Progenitor cell of endocrine pancreas (in vitro differentiated cells): Measurements from ENCODE around the gene ZNF580. TPM values are rescaled to one million over a fixed set of nuclear protein-coding genes. Genes with fewer than 3 reads are reported as not detected.

Source experiments
- DNase-seq: peaks from one replicate; pipeline ENCODE4 v3.0.0; 2021; ENCODE audit warnings: low spot score; ENCODE audit not compliant: unreplicated experiment
- H3K27ac Mint-ChIP-seq: 2 replicates; pipeline ENCODE4 v1.8.0; 2021; ENCODE audit warnings: mild to moderate bottlenecking, moderate library complexity, mixed read lengths
- H3K27me3 Mint-ChIP-seq: 2 replicates; pipeline ENCODE4 v1.8.0; 2021; ENCODE audit warnings: mixed read lengths
- H3K36me3 Mint-ChIP-seq: 2 replicates; pipeline ENCODE4 v1.8.0; 2022; ENCODE audit warnings: mixed read lengths; ENCODE audit not compliant: insufficient read depth
- H3K4me1 Mint-ChIP-seq: 2 replicates; pipeline ENCODE4 v1.8.0; 2021; ENCODE audit warnings: low read depth, mixed read lengths
- H3K4me3 Mint-ChIP-seq: 2 replicates; pipeline ENCODE4 v1.8.0; 2021; ENCODE audit warnings: low read depth, mild to moderate bottlenecking, moderate library complexity, mixed read lengths
- H3K9me3 Mint-ChIP-seq: 2 replicates; pipeline ENCODE4 v1.8.0; 2021; ENCODE audit warnings: low read depth, mixed read lengths
- total RNA-seq: library from RNA; stranded (reverse); gene quantifications from 2 replicates; pipeline ENCODE4 v1.2.1, GENCODE V29; 2021
- TF ChIP-seq, protein P1 (sequence below): fragments of 200-600 bp; sonication (generic); IDR thresholded peaks from one replicate; pipeline ENCODE4 v1.5.0; 2021; ENCODE audit warnings: antibody characterized with exemption, mild to moderate bottlenecking; ENCODE audit not compliant: unreplicated experiment

The ZNF580 gene
- total RNA-seq, 1 donor from 2014 or later: 45.9 TPM

DNA sequence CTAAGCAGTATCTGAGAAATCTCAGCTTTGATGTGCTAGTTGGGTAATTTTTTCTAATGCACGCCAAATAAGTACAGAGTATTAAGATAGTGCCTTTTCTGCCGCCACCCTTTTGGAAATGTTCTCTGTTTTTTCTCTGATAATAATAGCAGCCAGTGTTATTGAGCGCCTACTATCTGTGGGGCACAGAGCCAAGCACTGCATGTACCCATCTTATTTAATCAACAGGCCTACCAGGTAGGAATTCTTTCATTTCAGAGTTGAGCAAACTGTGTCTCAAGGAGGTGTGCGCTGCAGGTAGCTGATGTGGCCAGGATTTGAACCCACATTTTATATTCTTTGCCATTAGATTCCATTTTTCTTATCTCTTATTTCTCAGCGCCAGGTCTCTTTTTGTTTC is 35.6 kb downstream of the ZNF580 start:
- H3K36me3 Mint-ChIP-seq: peaks cover 14% of the 10 kb centered on the region
- no peak for DNase-seq
- peak overlapping the region; percentile 95 for H3K4me3 Mint-ChIP-seq
- no peaks in the 10 kb centered on the region for H3K27me3 Mint-ChIP-seq
- peak overlapping the region; percentile 75 for H3K27ac Mint-ChIP-seq
- H3K9me3 Mint-ChIP-seq: no peaks in the 10 kb centered on the region
- peaks cover 26% of the 10 kb centered on the region for H3K4me1 Mint-ChIP-seq
- TF ChIP-seq, protein P1, sequence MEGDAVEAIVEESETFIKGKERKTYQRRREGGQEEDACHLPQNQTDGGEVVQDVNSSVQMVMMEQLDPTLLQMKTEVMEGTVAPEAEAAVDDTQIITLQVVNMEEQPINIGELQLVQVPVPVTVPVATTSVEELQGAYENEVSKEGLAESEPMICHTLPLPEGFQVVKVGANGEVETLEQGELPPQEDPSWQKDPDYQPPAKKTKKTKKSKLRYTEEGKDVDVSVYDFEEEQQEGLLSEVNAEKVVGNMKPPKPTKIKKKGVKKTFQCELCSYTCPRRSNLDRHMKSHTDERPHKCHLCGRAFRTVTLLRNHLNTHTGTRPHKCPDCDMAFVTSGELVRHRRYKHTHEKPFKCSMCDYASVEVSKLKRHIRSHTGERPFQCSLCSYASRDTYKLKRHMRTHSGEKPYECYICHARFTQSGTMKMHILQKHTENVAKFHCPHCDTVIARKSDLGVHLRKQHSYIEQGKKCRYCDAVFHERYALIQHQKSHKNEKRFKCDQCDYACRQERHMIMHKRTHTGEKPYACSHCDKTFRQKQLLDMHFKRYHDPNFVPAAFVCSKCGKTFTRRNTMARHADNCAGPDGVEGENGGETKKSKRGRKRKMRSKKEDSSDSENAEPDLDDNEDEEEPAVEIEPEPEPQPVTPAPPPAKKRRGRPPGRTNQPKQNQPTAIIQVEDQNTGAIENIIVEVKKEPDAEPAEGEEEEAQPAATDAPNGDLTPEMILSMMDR: no peak

GRCh38 chr19:55676889-55677505 is 36.2 kb downstream of the ZNF580 start:
- DNase-seq: no peak
- Mint-ChIP-seq H3K27ac (peak overlapping the region; percentile 75), H3K27me3 (no peaks in the 10 kb centered on the region), H3K36me3 (peaks cover 11% of the 10 kb centered on the region), H3K4me3 (peak overlapping the region; percentile 95), H3K4me1 (peaks cover 25% of the 10 kb centered on the region), H3K9me3 (no peaks in the 10 kb centered on the region)
- TF ChIP-seq, protein P1: no peak

- Mint-ChIP-seq H3K27me3 (no peaks in the 10 kb centered on the region), H3K27ac (no peak overlapping the region), H3K4me1 (peaks cover 25% of the 10 kb centered on the region), H3K36me3 (peaks cover 8% of the 10 kb centered on the region), H3K4me3 (peak overlapping the region; percentile 7), H3K9me3 (no peaks in the 10 kb centered on the region)
- DNase-seq: no peak
- TF ChIP-seq, protein P1: no peak
Measured at GRCh38 chr19:55677572-55678028, 36.8 kb downstream of the ZNF580 start.

- no peak overlapping the region for H3K27ac Mint-ChIP-seq
- H3K4me1 Mint-ChIP-seq: peaks cover 25% of the 10 kb centered on the region
- peaks cover 8% of the 10 kb centered on the region for H3K36me3 Mint-ChIP-seq
- no peaks in the 10 kb centered on the region for H3K27me3 Mint-ChIP-seq
- TF ChIP-seq, protein P1: no peak
- H3K9me3 Mint-ChIP-seq: no peaks in the 10 kb centered on the region
- H3K4me3 Mint-ChIP-seq: peak overlapping the region; percentile 7
- DNase-seq: no peak
Measured at GRCh38 chr19:55678121-55678671, 37.4 kb downstream of the ZNF580 start.

GRCh38 chr19:55679343-55680257 is 38.8 kb downstream of the ZNF580 start:
- peaks cover 25% of the 10 kb centered on the region for H3K4me1 Mint-ChIP-seq
- H3K36me3 Mint-ChIP-seq: peaks cover 8% of the 10 kb centered on the region
- no peaks in the 10 kb centered on the region for H3K9me3 Mint-ChIP-seq
- TF ChIP-seq, protein P1: no peak
- no peaks in the 10 kb centered on the region for H3K27me3 Mint-ChIP-seq
- no peak for DNase-seq
- no peak overlapping the region for H3K27ac Mint-ChIP-seq
- no peak overlapping the region for H3K4me3 Mint-ChIP-seq
